ENCODE measurements around the gene CELA1.
"Not testable (repeated sequence)": the region's sequence is repeated elsewhere in the genome, so short reads cannot be mapped to it uniquely, and the experiment has no call there.

The CELA1 gene

GRCh38 chr12:51307655-51308593 is 38.6 kb downstream of the CELA1 start:
- no peak for DNase-seq
- no peak for ATAC-seq

- DNase-seq (no peak), ATAC-seq (no peak)
Observed at GRCh38 chr12:51306507-51306906, 40.0 kb downstream of the CELA1 start.

GRCh38 chr12:51300768-51301167 is 45.7 kb downstream of the CELA1 start:
- not testable (repeated sequence) for DNase-seq, ATAC-seq

GRCh38 chr12:51295651-51296050 is 50.8 kb downstream of the CELA1 start:
- no peak for DNase-seq
- ATAC-seq: no peak

- not testable (repeated sequence) for DNase-seq, ATAC-seq
Observed at GRCh38 chr12:51294097-51294496, 52.4 kb downstream of the CELA1 start.

GRCh38 chr12:51293696-51294095 is 52.8 kb downstream of the CELA1 start:
- DNase-seq (no peak), ATAC-seq (peak; percentile 95)

GRCh38 chr12:51291603-51292513 is 54.6 kb downstream of the CELA1 start:
- not testable (repeated sequence) for DNase-seq, ATAC-seq

GRCh38 chr12:51285843-51286242 is 60.6 kb downstream of the CELA1 start:
- DNase-seq (no peak), ATAC-seq (no peak)

- ATAC-seq (no peak), DNase-seq (no peak)
Observed at GRCh38 chr12:51281202-51281924, 65.1 kb downstream of the CELA1 start.
